Measurements from ENCODE around the gene MPHOSPH6. TPM values are rescaled to one million over a fixed set of nuclear protein-coding genes. Genes with fewer than 3 reads are reported as not detected.

The MPHOSPH6 gene
- total RNA-seq, 2 donors from 2014 or later: 8.5 to 9.4 TPM

DNA sequence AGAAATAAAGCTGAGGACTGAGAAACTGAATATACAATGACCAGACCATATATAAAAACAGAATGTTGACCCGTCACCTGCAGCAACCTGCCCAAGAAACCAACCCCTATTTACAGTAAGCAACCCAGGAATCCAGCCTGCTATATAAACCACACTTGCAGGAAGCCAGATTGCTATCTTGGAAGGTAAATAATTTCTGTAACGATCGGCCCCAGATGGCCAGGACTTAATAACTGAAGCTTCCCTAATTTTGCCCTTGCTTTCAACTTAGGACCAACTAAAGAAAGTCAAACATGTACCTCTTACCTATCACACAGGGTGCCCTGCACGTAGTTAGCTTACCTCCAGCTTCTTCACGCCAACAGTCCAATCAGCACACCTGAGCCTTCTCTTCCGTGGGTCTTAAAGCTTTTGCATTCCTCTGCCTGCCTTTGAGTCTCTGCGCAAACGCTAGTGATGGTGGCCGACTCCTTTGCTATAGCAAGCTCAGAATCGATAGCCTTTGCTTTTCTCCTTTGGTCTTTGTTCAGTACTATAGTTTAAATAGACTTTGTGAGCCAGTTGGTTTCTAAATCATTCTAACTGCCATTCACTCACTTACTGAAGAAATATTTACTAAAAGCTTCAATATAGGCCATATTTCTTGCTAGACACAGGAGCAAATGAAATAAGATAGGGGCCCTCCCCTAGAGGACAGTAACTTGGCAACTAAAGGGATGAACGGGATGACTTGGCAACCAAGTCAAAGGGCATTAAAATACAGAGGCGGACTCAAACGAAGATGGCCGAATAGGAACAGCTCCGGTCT is 31.3 kb downstream of the MPHOSPH6 start:
- no peaks in the 10 kb centered on the region for H3K9me3 ChIP-seq
- H3K36me3 ChIP-seq: no peaks in the 10 kb centered on the region
- DNase-seq (ENCODE audit: low spot score): no peak
- H3K27me3 ChIP-seq: no peaks in the 10 kb centered on the region
- H3K4me1 ChIP-seq: peaks cover 0 to 6% of the 10 kb centered on the region in 2 donors
- TF ChIP-seq, protein P1, sequence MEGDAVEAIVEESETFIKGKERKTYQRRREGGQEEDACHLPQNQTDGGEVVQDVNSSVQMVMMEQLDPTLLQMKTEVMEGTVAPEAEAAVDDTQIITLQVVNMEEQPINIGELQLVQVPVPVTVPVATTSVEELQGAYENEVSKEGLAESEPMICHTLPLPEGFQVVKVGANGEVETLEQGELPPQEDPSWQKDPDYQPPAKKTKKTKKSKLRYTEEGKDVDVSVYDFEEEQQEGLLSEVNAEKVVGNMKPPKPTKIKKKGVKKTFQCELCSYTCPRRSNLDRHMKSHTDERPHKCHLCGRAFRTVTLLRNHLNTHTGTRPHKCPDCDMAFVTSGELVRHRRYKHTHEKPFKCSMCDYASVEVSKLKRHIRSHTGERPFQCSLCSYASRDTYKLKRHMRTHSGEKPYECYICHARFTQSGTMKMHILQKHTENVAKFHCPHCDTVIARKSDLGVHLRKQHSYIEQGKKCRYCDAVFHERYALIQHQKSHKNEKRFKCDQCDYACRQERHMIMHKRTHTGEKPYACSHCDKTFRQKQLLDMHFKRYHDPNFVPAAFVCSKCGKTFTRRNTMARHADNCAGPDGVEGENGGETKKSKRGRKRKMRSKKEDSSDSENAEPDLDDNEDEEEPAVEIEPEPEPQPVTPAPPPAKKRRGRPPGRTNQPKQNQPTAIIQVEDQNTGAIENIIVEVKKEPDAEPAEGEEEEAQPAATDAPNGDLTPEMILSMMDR (IDR thresholded peaks at IDR 0.05): no peak
- H3K27ac ChIP-seq: no peak overlapping the region
- no peak overlapping the region for H3K4me3 ChIP-seq

DNA sequence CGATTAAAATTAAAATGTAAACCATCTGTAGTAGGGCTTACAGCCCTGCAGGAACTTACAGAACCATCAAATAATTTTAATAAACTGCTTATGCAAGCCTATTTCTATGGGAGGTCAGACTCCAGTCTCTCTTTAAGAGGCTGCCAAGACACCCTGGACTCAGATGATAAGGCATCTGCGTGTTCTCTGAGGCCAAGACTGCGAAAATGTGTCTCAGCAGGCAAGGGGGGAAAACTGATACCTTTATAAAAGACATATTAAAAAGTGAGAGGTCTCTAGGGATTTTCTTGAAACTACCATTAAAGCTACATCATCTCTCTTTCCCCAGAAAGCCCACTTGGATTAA is 32.2 kb downstream of the MPHOSPH6 start:
- Histone ChIP-seq H3K4me3 (no peak overlapping the region), H3K9me3 (no peaks in the 10 kb centered on the region), H3K4me1 (peaks cover 0 to 6% of the 10 kb centered on the region in 2 donors), H3K27me3 (no peaks in the 10 kb centered on the region), H3K27ac (no peak overlapping the region), H3K36me3 (no peaks in the 10 kb centered on the region)
- no peak for DNase-seq (ENCODE audit: low spot score)
- TF ChIP-seq, protein P1 (IDR thresholded peaks at IDR 0.05): no peak

DNA sequence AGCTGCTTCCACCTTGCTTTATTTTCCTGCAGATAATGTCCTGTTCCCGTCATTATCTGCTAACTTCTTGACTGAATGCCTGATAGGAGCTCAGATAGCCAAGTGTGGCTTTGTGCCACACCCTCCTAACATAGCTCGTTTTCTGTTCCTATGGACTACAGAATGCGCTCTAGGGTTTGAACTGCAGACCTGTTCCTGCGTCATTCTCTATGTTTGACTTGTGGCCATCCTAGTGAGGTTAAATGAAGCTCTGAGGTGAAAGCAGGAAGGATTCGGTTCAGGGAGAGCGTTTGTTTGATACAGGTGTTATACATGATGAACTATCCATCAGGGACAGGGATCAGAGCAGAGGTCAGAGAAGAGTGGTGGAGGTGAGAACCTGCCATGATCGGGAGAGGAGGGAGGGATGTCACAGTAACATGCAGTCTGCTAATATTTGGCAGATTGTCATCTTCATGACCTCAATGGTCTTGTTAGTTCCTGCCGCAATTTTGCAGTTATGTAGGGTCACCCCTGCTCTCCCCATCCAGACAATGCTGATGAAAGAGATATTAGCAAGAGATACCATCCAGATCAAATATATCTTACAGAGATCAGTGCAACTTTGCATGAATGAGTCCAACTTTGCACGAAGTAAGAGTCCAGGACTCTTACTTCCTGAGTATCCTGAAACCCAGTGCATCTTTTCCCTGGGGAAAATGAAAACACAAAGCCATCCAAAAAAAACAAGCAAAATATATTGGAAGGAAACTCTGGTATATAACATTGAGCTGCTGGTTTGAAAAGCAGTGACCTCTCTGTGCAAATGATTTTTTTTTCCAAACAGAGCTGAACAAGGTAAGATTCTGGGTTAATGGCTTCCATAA is 32.8 kb downstream of the MPHOSPH6 start:
- H3K4me3 ChIP-seq: no peak overlapping the region
- TF ChIP-seq, protein P1 (IDR thresholded peaks at IDR 0.05): no peak
- no peaks in the 10 kb centered on the region for H3K9me3 ChIP-seq
- no peak for DNase-seq (ENCODE audit: low spot score)
- no peaks in the 10 kb centered on the region for H3K27me3 ChIP-seq
- H3K36me3 ChIP-seq: no peaks in the 10 kb centered on the region
- peaks cover 0 to 6% of the 10 kb centered on the region in 2 donors for H3K4me1 ChIP-seq
- H3K27ac ChIP-seq: no peak overlapping the region

DNA sequence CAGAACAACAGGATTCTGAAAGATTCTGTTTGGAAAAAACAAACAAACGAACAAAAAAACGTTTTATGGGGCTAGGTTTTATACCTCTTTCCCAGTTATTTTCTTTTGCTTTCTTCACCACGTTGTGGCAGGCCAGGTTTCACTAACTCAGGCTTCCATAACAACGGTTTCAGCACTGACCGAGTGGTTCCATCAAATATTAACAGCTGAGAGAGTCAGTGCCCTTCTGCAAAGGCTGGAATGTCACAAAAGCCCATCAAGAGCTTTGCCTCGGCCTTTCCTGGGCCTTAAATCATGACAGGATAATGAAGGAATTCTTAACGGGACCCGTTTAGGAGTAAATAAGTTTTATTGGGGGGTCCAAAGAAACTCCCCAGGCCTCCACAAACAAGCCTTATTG is 34.2 kb downstream of the MPHOSPH6 start:
- DNase-seq (ENCODE audit: low spot score): no peak
- Histone ChIP-seq H3K27ac (no peak overlapping the region), H3K36me3 (no peaks in the 10 kb centered on the region), H3K4me3 (no peak overlapping the region), H3K4me1 (peaks cover 0 to 6% of the 10 kb centered on the region in 2 donors), H3K27me3 (no peaks in the 10 kb centered on the region), H3K9me3 (no peaks in the 10 kb centered on the region)
- TF ChIP-seq, protein P1 (IDR thresholded peaks at IDR 0.05): no peak

DNA sequence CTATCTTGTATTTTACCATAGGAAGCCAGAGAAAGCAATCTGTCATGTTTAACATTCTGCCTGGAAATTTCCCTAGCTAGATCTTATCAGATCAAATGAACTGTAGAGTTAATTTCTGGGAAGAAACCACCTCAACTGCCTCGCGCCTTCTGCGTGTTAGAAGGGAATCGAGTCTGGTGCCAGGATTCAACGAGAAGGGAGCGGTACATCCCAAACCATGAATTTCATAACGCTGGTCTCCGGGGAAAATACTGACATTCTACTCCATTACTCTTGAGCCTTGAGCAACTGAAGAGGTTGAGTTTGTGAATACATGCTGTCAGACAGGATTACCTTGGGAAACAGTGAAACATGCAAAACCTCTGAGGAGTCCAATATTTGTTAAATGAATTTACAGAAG is 35.2 kb downstream of the MPHOSPH6 start:
- H3K4me3 ChIP-seq: no peak overlapping the region
- no peaks in the 10 kb centered on the region for H3K9me3 ChIP-seq
- TF ChIP-seq, protein P1 (IDR thresholded peaks at IDR 0.05): no peak
- H3K36me3 ChIP-seq: no peaks in the 10 kb centered on the region
- H3K27me3 ChIP-seq: no peaks in the 10 kb centered on the region
- peaks cover 0 to 6% of the 10 kb centered on the region in 2 donors for H3K4me1 ChIP-seq
- H3K27ac ChIP-seq: no peak overlapping the region
- DNase-seq (ENCODE audit: low spot score): no peak

Measured in right atrium auricular region (tissue), 2 donors.